Chondrocyte (in vitro differentiated cells): Measurements from ENCODE around the gene REEP1. TPM values are rescaled to one million over a fixed set of nuclear protein-coding genes. Genes with fewer than 3 reads are reported as not detected.

Source experiments
- DNase-seq: peaks from one replicate; pipeline ENCODE4 v3.0.0; 2021; ENCODE audit warnings: mixed read lengths, low spot score
- H3K27ac Mint-ChIP-seq: one replicate; pipeline ENCODE4 v1.8.0; 2021; ENCODE audit warnings: mild to moderate bottlenecking, moderate library complexity, mixed read lengths; ENCODE audit not compliant: unreplicated experiment
- H3K27me3 Mint-ChIP-seq: 2 replicates; pipeline ENCODE4 v1.8.0; 2021; ENCODE audit warnings: low read depth, mixed read lengths
- H3K36me3 Mint-ChIP-seq: 2 replicates; pipeline ENCODE4 v1.8.0; 2021; ENCODE audit warnings: low read depth, mixed read lengths
- H3K4me1 Mint-ChIP-seq: 2 replicates; pipeline ENCODE4 v1.8.0; 2021; ENCODE audit warnings: low read depth, mild to moderate bottlenecking, mixed read lengths
- H3K4me3 Mint-ChIP-seq: one replicate; pipeline ENCODE4 v1.8.0; 2021; ENCODE audit warnings: mild to moderate bottlenecking, moderate library complexity, mixed read lengths; ENCODE audit not compliant: unreplicated experiment
- H3K9me3 Mint-ChIP-seq: 2 replicates; pipeline ENCODE4 v1.8.0; 2021; ENCODE audit warnings: low read depth, mixed read lengths
- CTCF ChIP-seq: fragments of 200-600 bp; sonication (generic); IDR thresholded peaks from 2 replicates; pipeline ENCODE4 v1.5.0; 2021; ENCODE audit warnings: antibody characterized with exemption, mild to moderate bottlenecking, moderate library complexity
- total RNA-seq: library from RNA; stranded (reverse); gene quantifications from 3 replicates; pipeline ENCODE4 v1.2.1, GENCODE V29; 2021

Gene REEP1
- total RNA-seq, 1 donor from 2014 or later: 2.4 TPM

GRCh38 chr2:86330001-86330400 lies 7.4 kb downstream of the REEP1 start:
- Mint-ChIP-seq H3K4me3 (no peak overlapping the region), H3K4me1 (no peaks in the 10 kb centered on the region), H3K27me3 (peaks cover 11% of the 10 kb centered on the region), H3K27ac (no peak overlapping the region), H3K9me3 (peaks cover 4% of the 10 kb centered on the region), H3K36me3 (peaks cover 1% of the 10 kb centered on the region)
- DNase-seq: no peak
- no peak for TF ChIP-seq CTCF

- Mint-ChIP-seq H3K27ac (no peak overlapping the region), H3K27me3 (peaks cover 21% of the 10 kb centered on the region), H3K4me1 (no peaks in the 10 kb centered on the region), H3K36me3 (peaks cover 1% of the 10 kb centered on the region), H3K4me3 (no peak overlapping the region), H3K9me3 (no peaks in the 10 kb centered on the region)
- no peak for TF ChIP-seq CTCF
- no peak for DNase-seq
These were observed 14.0 kb downstream of the REEP1 start for GRCh38 chr2:86323273-86324021.

- no peak overlapping the region for H3K4me3 Mint-ChIP-seq
- H3K9me3 Mint-ChIP-seq: no peaks in the 10 kb centered on the region
- peaks cover 16% of the 10 kb centered on the region for H3K27me3 Mint-ChIP-seq
- no peaks in the 10 kb centered on the region for H3K4me1 Mint-ChIP-seq
- no peak for DNase-seq
- no peak for TF ChIP-seq CTCF
- H3K36me3 Mint-ChIP-seq: no peaks in the 10 kb centered on the region
- H3K27ac Mint-ChIP-seq: no peak overlapping the region
These were observed 17.5 kb downstream of the REEP1 start for GRCh38 chr2:86319700-86320580.

- no peak overlapping the region for H3K4me3 Mint-ChIP-seq
- H3K9me3 Mint-ChIP-seq: no peaks in the 10 kb centered on the region
- TF ChIP-seq CTCF: no peak
- no peak for DNase-seq
- no peaks in the 10 kb centered on the region for H3K36me3 Mint-ChIP-seq
- H3K27ac Mint-ChIP-seq: no peak overlapping the region
- H3K27me3 Mint-ChIP-seq: peaks cover 15% of the 10 kb centered on the region
- H3K4me1 Mint-ChIP-seq: no peaks in the 10 kb centered on the region
These were observed 22.3 kb downstream of the REEP1 start for GRCh38 chr2:86315084-86315483.

- peaks cover 8% of the 10 kb centered on the region for H3K27me3 Mint-ChIP-seq
- no peak overlapping the region for H3K4me3 Mint-ChIP-seq
- DNase-seq: no peak
- no peaks in the 10 kb centered on the region for H3K36me3 Mint-ChIP-seq
- no peak overlapping the region for H3K27ac Mint-ChIP-seq
- TF ChIP-seq CTCF: no peak
- no peaks in the 10 kb centered on the region for H3K9me3 Mint-ChIP-seq
- no peaks in the 10 kb centered on the region for H3K4me1 Mint-ChIP-seq
These were observed 23.3 kb downstream of the REEP1 start for GRCh38 chr2:86314125-86314524.
